ENCODE results near the gene PTPN13.

The PTPN13 gene

DNA sequence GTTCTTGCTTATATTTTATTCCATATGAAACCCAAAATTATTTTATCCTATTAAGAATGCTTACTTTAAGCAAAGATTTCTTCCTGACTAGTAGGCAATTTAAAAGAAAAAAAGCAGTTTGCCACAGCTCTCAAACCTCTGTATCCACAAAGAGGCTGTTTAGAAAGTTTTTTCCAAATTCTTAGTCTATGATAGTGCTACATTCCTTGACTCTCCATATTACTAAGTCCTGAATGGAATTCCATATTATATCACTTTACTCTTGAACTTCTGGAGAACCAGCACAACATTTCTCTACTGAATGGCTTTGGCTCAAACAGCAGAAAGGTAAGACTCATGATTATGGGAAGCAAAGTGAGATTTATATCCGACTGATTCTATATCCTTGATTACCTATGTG lies 246.7 kb downstream of the PTPN13 start:
- no peak for DNase-seq
- Histone ChIP-seq H3K27me3 (replicated peaks) (no peaks in the 10 kb centered on the region), H3K27ac (no peak overlapping the region), H3K4me3 (ENCODE audit: low read depth, low read length) (no peak overlapping the region), H3K36me3 (replicated peaks) (no peaks in the 10 kb centered on the region)
- TF ChIP-seq, protein P1, sequence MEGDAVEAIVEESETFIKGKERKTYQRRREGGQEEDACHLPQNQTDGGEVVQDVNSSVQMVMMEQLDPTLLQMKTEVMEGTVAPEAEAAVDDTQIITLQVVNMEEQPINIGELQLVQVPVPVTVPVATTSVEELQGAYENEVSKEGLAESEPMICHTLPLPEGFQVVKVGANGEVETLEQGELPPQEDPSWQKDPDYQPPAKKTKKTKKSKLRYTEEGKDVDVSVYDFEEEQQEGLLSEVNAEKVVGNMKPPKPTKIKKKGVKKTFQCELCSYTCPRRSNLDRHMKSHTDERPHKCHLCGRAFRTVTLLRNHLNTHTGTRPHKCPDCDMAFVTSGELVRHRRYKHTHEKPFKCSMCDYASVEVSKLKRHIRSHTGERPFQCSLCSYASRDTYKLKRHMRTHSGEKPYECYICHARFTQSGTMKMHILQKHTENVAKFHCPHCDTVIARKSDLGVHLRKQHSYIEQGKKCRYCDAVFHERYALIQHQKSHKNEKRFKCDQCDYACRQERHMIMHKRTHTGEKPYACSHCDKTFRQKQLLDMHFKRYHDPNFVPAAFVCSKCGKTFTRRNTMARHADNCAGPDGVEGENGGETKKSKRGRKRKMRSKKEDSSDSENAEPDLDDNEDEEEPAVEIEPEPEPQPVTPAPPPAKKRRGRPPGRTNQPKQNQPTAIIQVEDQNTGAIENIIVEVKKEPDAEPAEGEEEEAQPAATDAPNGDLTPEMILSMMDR (IDR thresholded peaks at IDR 0.05; ENCODE audit: low read depth, low read length, missing control alignments): no peak
- in situ Hi-C loops (cut with HindIII; ENCODE audit: low pct_ligation_motif_present, low sequenced_read_pairs): no loop called here

- Histone ChIP-seq H3K27me3 (replicated peaks) (no peaks in the 10 kb centered on the region), H3K27ac (no peak overlapping the region), H3K36me3 (replicated peaks) (no peaks in the 10 kb centered on the region), H3K4me3 (ENCODE audit: low read depth, low read length) (no peak overlapping the region)
- TF ChIP-seq, protein P1 (IDR thresholded peaks at IDR 0.05; ENCODE audit: low read depth, low read length, missing control alignments): no peak
- in situ Hi-C loops (cut with HindIII; ENCODE audit: low pct_ligation_motif_present, low sequenced_read_pairs): no loop called here
- no peak for DNase-seq
Observed at GRCh38 chr4:86841309-86841708, 247.2 kb downstream of the PTPN13 start.

GRCh38 chr4:86845593-86845992 lies 251.5 kb downstream of the PTPN13 start:
- no peak for DNase-seq
- Histone ChIP-seq H3K27me3 (replicated peaks) (no peaks in the 10 kb centered on the region), H3K4me3 (ENCODE audit: low read depth, low read length) (no peak overlapping the region), H3K36me3 (replicated peaks) (no peaks in the 10 kb centered on the region), H3K27ac (no peak overlapping the region)
- in situ Hi-C loops (cut with HindIII; ENCODE audit: low pct_ligation_motif_present, low sequenced_read_pairs): no loop called here
- TF ChIP-seq, protein P1 (IDR thresholded peaks at IDR 0.05; ENCODE audit: low read depth, low read length, missing control alignments): no peak

- no peak overlapping the region for H3K27ac ChIP-seq
Observed at GRCh38 chr4:86846921-86847320, 252.8 kb downstream of the PTPN13 start.

DNA sequence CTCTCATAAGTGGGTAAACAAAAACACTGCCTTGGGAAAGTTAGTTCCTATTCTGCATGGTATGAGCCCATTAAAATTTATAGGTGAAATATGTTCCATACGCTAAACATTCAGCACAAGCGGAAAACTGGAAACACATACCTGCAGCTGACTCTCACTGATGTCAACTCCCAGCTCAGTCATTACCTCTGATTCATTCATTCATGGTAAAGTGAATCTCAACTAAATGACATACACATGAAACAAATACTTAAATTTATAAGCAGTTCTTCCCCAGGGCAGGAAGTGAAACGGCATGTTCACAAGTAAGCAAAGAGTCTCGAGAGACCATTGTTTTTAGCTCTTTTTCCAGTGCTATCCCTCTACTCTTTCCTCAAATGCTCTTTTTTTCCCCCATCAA lies 253.5 kb downstream of the PTPN13 start:
- TF ChIP-seq, protein P1 (IDR thresholded peaks at IDR 0.05; ENCODE audit: low read depth, low read length, missing control alignments): no peak

More at GRCh38 chr4:86846921-86847320, 252.8 kb downstream of the PTPN13 start:
- in situ Hi-C loops (cut with HindIII; ENCODE audit: low pct_ligation_motif_present, low sequenced_read_pairs): no loop called here
- Histone ChIP-seq H3K4me3 (ENCODE audit: low read depth, low read length) (no peak overlapping the region), H3K36me3 (replicated peaks) (no peaks in the 10 kb centered on the region), H3K27me3 (replicated peaks) (no peaks in the 10 kb centered on the region)
- DNase-seq: no peak
- TF ChIP-seq, protein P1 (IDR thresholded peaks at IDR 0.05; ENCODE audit: low read depth, low read length, missing control alignments): no peak

GRCh38 chr4:86848136-86848535 lies 254.0 kb downstream of the PTPN13 start:
- Histone ChIP-seq H3K27me3 (replicated peaks) (no peaks in the 10 kb centered on the region), H3K27ac (no peak overlapping the region), H3K4me3 (ENCODE audit: low read depth, low read length) (no peak overlapping the region), H3K36me3 (replicated peaks) (no peaks in the 10 kb centered on the region)
- TF ChIP-seq, protein P1 (IDR thresholded peaks at IDR 0.05; ENCODE audit: low read depth, low read length, missing control alignments): no peak
- DNase-seq: no peak
- in situ Hi-C loops (cut with HindIII; ENCODE audit: low pct_ligation_motif_present, low sequenced_read_pairs): no loop called here

More for the DNA sequence above, 253.5 kb downstream of the PTPN13 start:
- DNase-seq: no peak
- Histone ChIP-seq H3K27me3 (replicated peaks) (no peaks in the 10 kb centered on the region), H3K36me3 (replicated peaks) (no peaks in the 10 kb centered on the region), H3K4me3 (ENCODE audit: low read depth, low read length) (no peak overlapping the region), H3K27ac (no peak overlapping the region)
- in situ Hi-C loops (cut with HindIII; ENCODE audit: low pct_ligation_motif_present, low sequenced_read_pairs): no loop called here
